ENCODE results near the gene UCN3.

Gene UCN3

GRCh38 chr10:5418584-5418983 lies 53.8 kb downstream of the UCN3 start:
- Histone ChIP-seq H3K9ac (no peak overlapping the region), H3K36me3 (ENCODE audit: control insufficient read depth, insufficient read depth, low read length) (no peaks in the 10 kb centered on the region), H3K27me3 (ENCODE audit: control insufficient read depth, insufficient read depth, low read length) (no peaks in the 10 kb centered on the region), H3K4me3 (ENCODE audit: low read depth, low read length) (no peak overlapping the region), H3K27ac (no peak overlapping the region), H3K9me3 (ENCODE audit: control insufficient read depth, low read length) (no peaks in the 10 kb centered on the region), H3K4me1 (no peaks in the 10 kb centered on the region), H3K4me2 (ENCODE audit: low read length) (no peak overlapping the region), H2AFZ (no peak overlapping the region), H3K79me2 (peaks cover 10% of the 10 kb centered on the region)
- no peak for TF ChIP-seq CTCF (IDR thresholded peaks at IDR 0.05)

- Histone ChIP-seq H3K4me3 (ENCODE audit: low read depth, low read length) (no peak overlapping the region), H3K27ac (no peak overlapping the region), H3K4me1 (no peaks in the 10 kb centered on the region), H2AFZ (no peak overlapping the region), H3K9ac (no peak overlapping the region), H3K79me2 (peaks cover 10% of the 10 kb centered on the region), H3K27me3 (ENCODE audit: control insufficient read depth, insufficient read depth, low read length) (no peaks in the 10 kb centered on the region), H3K36me3 (ENCODE audit: control insufficient read depth, insufficient read depth, low read length) (no peaks in the 10 kb centered on the region), H3K4me2 (ENCODE audit: low read length) (no peak overlapping the region), H3K9me3 (ENCODE audit: control insufficient read depth, low read length) (no peaks in the 10 kb centered on the region)
- no peak for TF ChIP-seq CTCF (IDR thresholded peaks at IDR 0.05)
These were observed 54.8 kb downstream of the UCN3 start for GRCh38 chr10:5419466-5420094.

GRCh38 chr10:5423771-5424170 lies 59.0 kb downstream of the UCN3 start:
- Histone ChIP-seq H3K27ac (no peak overlapping the region), H3K36me3 (ENCODE audit: control insufficient read depth, insufficient read depth, low read length) (no peaks in the 10 kb centered on the region), H3K27me3 (ENCODE audit: control insufficient read depth, insufficient read depth, low read length) (no peaks in the 10 kb centered on the region), H3K9ac (no peak overlapping the region), H3K4me3 (ENCODE audit: low read depth, low read length) (no peak overlapping the region), H3K4me2 (ENCODE audit: low read length) (no peak overlapping the region), H3K4me1 (no peaks in the 10 kb centered on the region), H3K9me3 (ENCODE audit: control insufficient read depth, low read length) (no peaks in the 10 kb centered on the region), H3K79me2 (peaks cover 2% of the 10 kb centered on the region), H2AFZ (no peak overlapping the region)
- no peak for TF ChIP-seq CTCF (IDR thresholded peaks at IDR 0.05)

Measured in parathyroid adenoma (tissue), 2 donors.